ACC112 (cell line): ENCODE measurements around the gene PIRT.

ENCODE experiments used
- H2AFZ ChIP-seq: fragments of 200-600 bp; sonication (generic); one replicate; pipeline ENCODE4 v1.6.0; 2017; ENCODE audit warnings: antibody characterized with exemption, low read length; ENCODE audit not compliant: unreplicated experiment
- H3K27ac ChIP-seq: fragments of 200-600 bp; sonication (generic); 2 replicates; pipeline ENCODE4 v1.5.1; 2014; ENCODE audit warnings: low read depth, mild to moderate bottlenecking, antibody characterized with exemption, low read length, moderate library complexity
- H3K27me3 ChIP-seq: fragments of 200-600 bp; sonication (generic); 2 replicates; pipeline ENCODE4 v1.6.1; 2014; ENCODE audit warnings: mild to moderate bottlenecking, antibody characterized with exemption, low read length, moderate library complexity, mixed read lengths; ENCODE audit not compliant: insufficient read depth
- H3K36me3 ChIP-seq: fragments of 200-600 bp; sonication (generic); 2 replicates; pipeline ENCODE4 v1.6.1; 2016; ENCODE audit warnings: mild to moderate bottlenecking, antibody characterized with exemption, low read length, moderate library complexity, mixed read lengths; ENCODE audit not compliant: insufficient read depth
- H3K4me1 ChIP-seq: fragments of 200-600 bp; sonication (generic); one replicate; pipeline ENCODE4 v1.6.1; 2016; ENCODE audit warnings: low read length, mixed read lengths; ENCODE audit not compliant: insufficient read depth, unreplicated experiment, control insufficient read depth
- H3K4me3 ChIP-seq: fragments of 200-600 bp; sonication (generic); 2 replicates; pipeline ENCODE4 v1.5.1; 2014; ENCODE audit warnings: mild to moderate bottlenecking, low read depth, low read length
- H3K79me2 ChIP-seq: fragments of 200-600 bp; sonication (generic); one replicate; pipeline ENCODE4 v1.6.0; 2016; ENCODE audit warnings: low read length; ENCODE audit not compliant: control insufficient read depth, unreplicated experiment, insufficient read depth

Gene PIRT

GRCh38 chr17:10845388-10845751, 7.5 kb upstream of the PIRT start:
- no peaks in the 10 kb centered on the region for H3K4me1 ChIP-seq
- H3K27me3 ChIP-seq: peaks cover 10% of the 10 kb centered on the region
- H3K79me2 ChIP-seq: no peaks in the 10 kb centered on the region
- H3K36me3 ChIP-seq: no peaks in the 10 kb centered on the region
- no peak overlapping the region for H3K27ac ChIP-seq
- H2AFZ ChIP-seq: no peak overlapping the region
- H3K4me3 ChIP-seq: no peak overlapping the region; the same call in 1 of the 2 replicates

- H2AFZ ChIP-seq: peak overlapping the region; percentile 62
- peaks cover 10% of the 10 kb centered on the region for H3K27me3 ChIP-seq
- peak overlapping the region; percentile 76 for H3K4me3 ChIP-seq
- no peaks in the 10 kb centered on the region for H3K36me3 ChIP-seq
- H3K79me2 ChIP-seq: no peaks in the 10 kb centered on the region
- H3K27ac ChIP-seq: no peak overlapping the region
- no peaks in the 10 kb centered on the region for H3K4me1 ChIP-seq
Measured at GRCh38 chr17:10844621-10845387, 6.9 kb upstream of the PIRT start.

DNA sequence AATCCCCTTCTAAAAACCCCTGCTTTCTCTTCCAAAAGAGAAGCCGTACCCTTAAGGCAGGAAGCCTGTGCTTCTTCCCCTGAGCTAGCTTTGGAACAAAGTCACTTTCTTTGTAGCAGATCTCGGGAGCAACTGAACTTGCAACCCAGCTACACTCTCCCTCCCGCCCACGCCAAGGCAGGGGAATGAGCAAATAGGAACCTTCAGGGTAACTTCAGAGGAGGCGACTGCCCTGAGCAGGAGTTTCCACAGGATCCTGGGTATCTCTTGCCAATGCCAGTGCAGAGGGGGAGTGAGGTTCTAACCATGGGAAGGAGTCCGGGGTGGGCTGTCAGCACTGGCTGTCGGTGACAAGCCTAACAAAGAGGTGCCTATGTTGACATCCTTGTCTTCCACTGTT, 5.9 kb upstream of the PIRT start:
- no peak overlapping the region for H3K4me3 ChIP-seq
- H2AFZ ChIP-seq: no peak overlapping the region
- H3K36me3 ChIP-seq: no peaks in the 10 kb centered on the region

GRCh38 chr17:10842658-10843057, 4.8 kb upstream of the PIRT start:
- Histone ChIP-seq H3K36me3 (no peaks in the 10 kb centered on the region), H3K27ac (no peak overlapping the region), H3K4me1 (no peaks in the 10 kb centered on the region), H2AFZ (no peak overlapping the region), H3K27me3 (peaks cover 10% of the 10 kb centered on the region), H3K79me2 (no peaks in the 10 kb centered on the region), H3K4me3 (no peak overlapping the region)

More for the DNA sequence above, 5.9 kb upstream of the PIRT start:
- peaks cover 10% of the 10 kb centered on the region for H3K27me3 ChIP-seq
- H3K4me1 ChIP-seq: no peaks in the 10 kb centered on the region
- no peaks in the 10 kb centered on the region for H3K79me2 ChIP-seq
- no peak overlapping the region for H3K27ac ChIP-seq

- Histone ChIP-seq H3K36me3 (no peaks in the 10 kb centered on the region), H3K27ac (no peak overlapping the region), H3K79me2 (no peaks in the 10 kb centered on the region), H3K27me3 (peaks cover 4% of the 10 kb centered on the region), H3K4me3 (no peak overlapping the region), H2AFZ (no peak overlapping the region), H3K4me1 (no peaks in the 10 kb centered on the region)
Measured at GRCh38 chr17:10838682-10839081, 795 bp upstream of the PIRT start.

- Histone ChIP-seq H3K4me1 (no peaks in the 10 kb centered on the region), H3K79me2 (no peaks in the 10 kb centered on the region), H3K27me3 (no peaks in the 10 kb centered on the region), H3K4me3 (no peak overlapping the region), H2AFZ (no peak overlapping the region), H3K36me3 (no peaks in the 10 kb centered on the region), H3K27ac (no peak overlapping the region)
Measured at GRCh38 chr17:10836966-10837590, 809 bp downstream of the PIRT start.

DNA sequence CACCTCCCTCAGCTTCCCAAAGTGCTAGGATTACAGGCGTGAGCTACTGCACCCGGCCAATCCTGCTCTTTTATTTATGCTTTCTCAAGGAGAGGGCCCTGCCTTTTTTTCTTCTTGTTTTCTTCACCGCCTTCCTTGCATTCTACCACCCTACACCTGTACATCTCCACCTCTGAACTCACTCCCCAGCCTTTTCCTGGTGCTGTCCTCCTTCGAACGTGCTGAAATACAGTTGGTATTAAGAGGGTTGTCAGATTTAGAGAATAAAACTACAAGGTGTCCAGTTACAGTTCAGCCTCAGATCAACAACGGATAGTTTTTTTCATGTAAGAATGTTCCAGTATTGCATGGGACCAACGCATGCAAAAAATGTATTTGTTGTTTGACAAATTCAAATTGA, 1.7 kb downstream of the PIRT start:
- Histone ChIP-seq H3K27ac (no peak overlapping the region), H2AFZ (no peak overlapping the region), H3K27me3 (no peaks in the 10 kb centered on the region), H3K36me3 (no peaks in the 10 kb centered on the region), H3K4me1 (no peaks in the 10 kb centered on the region), H3K79me2 (no peaks in the 10 kb centered on the region), H3K4me3 (no peak overlapping the region)

- Histone ChIP-seq H3K36me3 (no peaks in the 10 kb centered on the region), H3K79me2 (no peaks in the 10 kb centered on the region), H3K27ac (no peak overlapping the region), H2AFZ (no peak overlapping the region), H3K4me1 (no peaks in the 10 kb centered on the region), H3K27me3 (no peaks in the 10 kb centered on the region), H3K4me3 (no peak overlapping the region)
Measured at GRCh38 chr17:10831696-10832095, 6.2 kb downstream of the PIRT start.

DNA sequence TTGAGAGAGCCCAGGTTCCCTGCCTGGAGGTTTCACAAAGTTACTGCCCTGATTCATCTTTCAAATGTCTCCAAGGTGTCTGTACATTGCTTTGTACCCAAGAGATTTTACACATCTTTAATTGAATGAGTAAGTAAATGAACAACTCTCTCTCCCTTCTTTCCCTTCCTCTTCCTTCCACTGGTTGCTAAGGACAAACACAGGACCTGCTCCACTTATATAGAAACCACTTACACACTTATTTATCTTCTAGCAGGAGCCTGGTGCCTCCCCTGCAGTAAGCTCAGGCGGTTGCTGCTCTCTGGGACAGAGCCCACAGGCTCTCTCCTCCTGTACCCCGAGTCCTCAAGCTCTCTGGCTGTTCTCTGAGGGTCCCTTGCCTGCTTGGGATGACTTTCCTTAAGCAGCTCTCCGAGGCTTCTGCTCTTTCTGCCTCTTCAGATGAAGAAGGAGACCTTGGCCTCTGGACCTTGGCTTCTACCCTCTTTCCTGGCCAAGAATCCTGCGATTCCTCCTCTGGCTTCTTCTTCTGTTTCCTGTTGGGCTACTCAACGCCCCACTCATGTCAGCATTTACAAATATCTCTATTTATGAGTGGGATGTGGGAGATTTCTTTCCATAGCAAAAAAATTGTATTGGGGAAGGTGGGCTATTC, 9.9 kb downstream of the PIRT start:
- Histone ChIP-seq H3K27me3 (no peaks in the 10 kb centered on the region), H3K27ac (no peak overlapping the region), H3K4me1 (no peaks in the 10 kb centered on the region), H3K36me3 (no peaks in the 10 kb centered on the region), H3K4me3 (no peak overlapping the region), H2AFZ (no peak overlapping the region), H3K79me2 (no peaks in the 10 kb centered on the region)

DNA sequence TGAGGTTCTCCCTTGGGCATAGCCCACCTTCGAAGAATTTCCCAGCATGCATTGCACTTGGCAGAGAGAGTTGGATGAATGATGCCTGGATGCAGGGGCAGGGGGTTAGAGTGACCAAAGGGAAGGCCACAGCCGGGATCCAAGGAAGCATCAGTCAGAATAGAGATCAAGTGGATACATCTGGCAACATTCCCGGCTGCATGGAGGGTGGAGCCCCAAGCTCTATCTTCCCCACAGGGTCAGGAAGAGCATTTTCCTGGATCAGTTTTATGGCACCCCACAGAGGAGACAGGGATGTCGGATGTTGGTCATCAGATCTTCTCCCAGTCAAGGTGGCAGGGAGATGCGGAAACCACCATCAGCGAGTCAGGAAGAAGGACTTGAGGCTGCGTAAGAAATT, 13.0 kb downstream of the PIRT start:
- Histone ChIP-seq H3K4me3 (no peak overlapping the region), H3K27me3 (no peaks in the 10 kb centered on the region), H3K4me1 (no peaks in the 10 kb centered on the region), H2AFZ (no peak overlapping the region), H3K36me3 (no peaks in the 10 kb centered on the region), H3K79me2 (no peaks in the 10 kb centered on the region), H3K27ac (no peak overlapping the region)

DNA sequence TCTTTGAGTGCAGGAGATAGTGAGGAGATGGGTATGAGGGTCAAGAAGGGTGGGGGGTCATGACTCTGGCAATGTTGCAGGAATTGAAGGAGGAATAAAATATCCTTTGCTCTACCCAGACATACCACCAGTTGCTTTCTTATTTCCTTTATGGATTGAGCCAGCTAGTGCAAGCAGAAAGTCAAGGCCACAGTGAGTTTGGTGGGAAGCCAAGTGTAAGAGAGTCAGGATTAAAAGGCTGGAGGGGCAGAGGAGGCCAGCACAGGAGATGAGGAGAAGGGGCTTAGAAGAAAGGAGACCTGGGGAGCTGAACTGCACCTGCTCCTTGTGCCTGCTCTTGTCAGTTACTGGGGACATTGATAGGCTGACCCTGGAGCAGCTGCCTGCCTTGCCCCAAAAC, 16.1 kb downstream of the PIRT start:
- no peak overlapping the region for H3K27ac ChIP-seq
- no peaks in the 10 kb centered on the region for H3K27me3 ChIP-seq
- H3K36me3 ChIP-seq: no peaks in the 10 kb centered on the region
- no peaks in the 10 kb centered on the region for H3K79me2 ChIP-seq
- no peak overlapping the region for H2AFZ ChIP-seq
- no peaks in the 10 kb centered on the region for H3K4me1 ChIP-seq
- no peak overlapping the region for H3K4me3 ChIP-seq
